GM19463 (cell line): ENCODE data around the gene FOXR1.

ENCODE experiments used
- ATAC-seq: cut with Tn5 transposase; IDR thresholded peaks from one replicate; pipeline ENCODE4 v1.9.1; 2021; ENCODE audit warnings: mild to moderate bottlenecking, moderate library complexity; ENCODE audit not compliant: unreplicated experiment

The FOXR1 gene, protein sequence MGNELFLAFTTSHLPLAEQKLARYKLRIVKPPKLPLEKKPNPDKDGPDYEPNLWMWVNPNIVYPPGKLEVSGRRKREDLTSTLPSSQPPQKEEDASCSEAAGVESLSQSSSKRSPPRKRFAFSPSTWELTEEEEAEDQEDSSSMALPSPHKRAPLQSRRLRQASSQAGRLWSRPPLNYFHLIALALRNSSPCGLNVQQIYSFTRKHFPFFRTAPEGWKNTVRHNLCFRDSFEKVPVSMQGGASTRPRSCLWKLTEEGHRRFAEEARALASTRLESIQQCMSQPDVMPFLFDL

DNA sequence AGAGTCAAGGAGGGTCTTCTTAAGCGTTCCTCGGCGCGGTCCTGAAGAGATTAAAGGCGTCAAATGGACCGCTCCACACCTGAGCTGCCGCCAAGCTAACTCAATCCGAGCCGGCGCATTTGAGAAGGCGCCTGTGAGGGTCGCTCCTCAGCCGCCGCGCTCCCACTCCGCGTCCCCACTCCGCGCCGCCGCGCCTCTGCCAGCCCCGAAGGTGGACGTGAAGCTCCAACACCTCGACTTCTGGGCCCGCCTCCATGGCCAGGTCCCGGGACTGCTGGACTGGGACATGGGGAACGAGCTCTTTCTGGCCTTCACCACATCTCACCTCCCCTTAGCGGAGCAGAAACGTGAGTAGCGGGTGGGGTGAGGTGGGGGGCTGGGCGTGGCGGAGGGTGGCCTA, at the start of gene FOXR1:
Gene FOXR1 (plus strand): TSS at position 116 of the 400 bp plus-strand sequence. CDS start 171 bp downstream, at position 287.
- ATAC-seq = no peak

DNA sequence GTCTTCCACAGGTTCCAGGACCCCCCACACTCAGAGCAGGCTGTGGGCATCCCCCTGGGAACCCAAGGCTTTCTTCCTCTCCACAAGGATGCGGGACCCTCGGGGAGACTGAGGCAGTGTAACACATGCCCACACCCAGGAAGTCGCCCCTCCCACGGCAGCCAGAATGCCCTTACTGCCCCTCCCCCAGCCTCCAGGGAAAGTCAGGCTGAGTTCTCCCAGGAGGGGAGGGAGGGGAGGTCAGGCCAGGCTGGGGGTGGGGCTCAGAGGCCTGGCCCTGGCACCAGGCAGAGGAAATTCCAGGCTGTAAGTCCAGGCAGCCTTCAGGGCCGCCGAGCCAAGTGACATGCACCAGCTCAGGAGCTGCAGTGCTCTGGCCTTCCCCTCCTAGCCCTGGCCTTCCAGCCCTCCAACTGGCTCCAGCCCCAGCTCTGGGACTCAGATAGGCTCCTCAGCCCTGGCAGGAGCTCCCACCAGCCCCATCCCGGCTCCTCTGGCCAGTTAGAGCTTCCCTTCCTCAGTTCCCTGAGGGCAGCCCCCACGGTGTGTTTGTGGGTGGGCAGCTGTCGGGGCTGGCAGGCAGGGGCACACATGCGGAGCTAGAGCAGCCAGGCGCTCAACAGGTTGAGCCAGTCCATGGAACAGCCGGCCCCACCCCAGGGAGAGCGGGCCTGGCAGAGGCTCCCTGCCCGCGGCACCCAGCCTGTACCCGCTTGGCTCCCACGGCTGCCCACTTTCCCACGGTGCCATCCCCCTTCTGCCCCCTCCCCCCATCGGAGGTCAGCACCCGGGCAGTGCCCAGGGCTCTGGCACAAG, 49.4 kb upstream of the FOXR1 start:
- no peak for ATAC-seq

DNA sequence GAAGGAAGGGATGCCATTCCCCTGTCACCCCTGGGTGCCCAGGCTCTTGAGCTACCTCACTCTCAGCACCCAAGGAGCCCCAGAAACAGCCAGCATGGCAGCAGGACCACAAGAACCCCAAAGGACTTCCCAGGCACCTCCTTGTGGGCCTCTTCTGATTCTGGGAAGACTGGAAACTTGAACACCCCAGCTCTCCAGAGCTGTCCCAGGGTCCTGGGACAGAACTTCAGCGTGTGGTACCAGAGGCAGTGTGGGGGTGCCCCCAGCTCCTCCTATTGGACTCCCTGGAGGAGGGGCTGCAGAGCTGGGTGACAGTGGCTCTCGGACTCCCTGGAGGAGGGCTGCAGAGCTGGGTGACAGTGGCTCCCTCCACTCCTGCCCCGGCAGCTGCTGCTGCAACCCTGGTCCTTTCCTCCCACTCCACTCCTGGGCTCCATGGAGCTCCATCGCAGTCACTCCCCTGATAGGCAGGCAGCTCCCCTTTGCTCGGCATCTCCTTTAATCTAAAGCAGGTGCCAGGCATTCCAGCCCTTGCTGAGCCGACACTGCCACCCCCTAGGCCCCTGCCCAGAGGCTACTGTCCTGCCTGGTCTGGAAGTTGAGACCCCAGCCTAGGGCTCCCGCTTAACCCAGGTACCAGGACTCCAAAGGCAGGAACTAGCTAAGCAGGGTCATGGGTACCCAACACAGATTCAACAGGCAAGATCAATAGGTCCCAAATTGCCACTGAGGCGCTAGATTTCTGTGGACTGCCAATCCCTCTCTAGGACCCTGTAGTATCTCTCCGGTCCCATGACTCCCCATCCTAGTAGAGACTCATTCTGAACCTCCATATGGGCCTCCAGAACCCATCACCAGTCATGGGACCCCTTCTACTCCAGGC, 48.6 kb upstream of the FOXR1 start:
- ATAC-seq = no peak

DNA sequence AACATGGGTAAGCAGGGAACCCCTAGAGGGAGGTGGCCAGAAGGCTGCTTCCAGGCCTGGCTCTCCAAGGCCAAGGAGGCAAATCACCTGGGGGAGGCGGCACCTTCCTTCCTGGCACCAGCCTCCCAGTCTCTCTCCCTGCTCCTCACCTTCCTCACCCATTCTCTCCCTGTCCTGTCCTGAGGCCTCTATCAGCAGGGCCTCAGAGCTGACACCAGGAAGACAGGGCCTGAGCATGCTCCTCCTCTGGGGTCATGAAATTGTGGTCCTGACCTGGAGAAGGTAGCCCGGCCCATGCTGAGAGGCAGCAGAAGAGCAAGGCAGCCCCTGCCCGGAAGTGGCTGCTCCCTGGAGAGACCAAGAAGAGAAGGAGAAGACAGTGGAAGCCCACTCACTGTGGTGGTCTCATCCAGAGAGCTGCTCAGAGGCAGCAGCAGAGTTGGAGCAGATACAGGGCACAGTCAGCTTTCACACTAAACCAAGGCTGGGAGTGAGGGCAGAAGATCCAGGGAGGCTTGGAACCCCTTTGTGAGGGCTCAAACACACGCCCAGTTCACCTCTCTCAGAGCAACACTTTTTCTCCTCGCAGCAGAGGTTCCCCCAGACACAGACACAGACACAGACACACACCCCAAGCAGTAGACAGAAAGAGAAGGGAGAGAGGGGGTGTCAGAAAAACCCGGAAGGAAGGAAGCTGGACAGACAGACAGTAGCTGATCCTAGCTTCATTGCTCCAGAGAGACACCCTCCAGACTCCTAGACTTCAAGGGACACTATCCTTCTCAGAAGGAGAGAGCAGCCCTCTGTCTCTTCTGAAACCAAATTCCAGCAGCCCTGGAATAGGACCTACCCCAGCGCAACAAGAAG, 47.6 kb upstream of the FOXR1 start:
- ATAC-seq = no peak

DNA sequence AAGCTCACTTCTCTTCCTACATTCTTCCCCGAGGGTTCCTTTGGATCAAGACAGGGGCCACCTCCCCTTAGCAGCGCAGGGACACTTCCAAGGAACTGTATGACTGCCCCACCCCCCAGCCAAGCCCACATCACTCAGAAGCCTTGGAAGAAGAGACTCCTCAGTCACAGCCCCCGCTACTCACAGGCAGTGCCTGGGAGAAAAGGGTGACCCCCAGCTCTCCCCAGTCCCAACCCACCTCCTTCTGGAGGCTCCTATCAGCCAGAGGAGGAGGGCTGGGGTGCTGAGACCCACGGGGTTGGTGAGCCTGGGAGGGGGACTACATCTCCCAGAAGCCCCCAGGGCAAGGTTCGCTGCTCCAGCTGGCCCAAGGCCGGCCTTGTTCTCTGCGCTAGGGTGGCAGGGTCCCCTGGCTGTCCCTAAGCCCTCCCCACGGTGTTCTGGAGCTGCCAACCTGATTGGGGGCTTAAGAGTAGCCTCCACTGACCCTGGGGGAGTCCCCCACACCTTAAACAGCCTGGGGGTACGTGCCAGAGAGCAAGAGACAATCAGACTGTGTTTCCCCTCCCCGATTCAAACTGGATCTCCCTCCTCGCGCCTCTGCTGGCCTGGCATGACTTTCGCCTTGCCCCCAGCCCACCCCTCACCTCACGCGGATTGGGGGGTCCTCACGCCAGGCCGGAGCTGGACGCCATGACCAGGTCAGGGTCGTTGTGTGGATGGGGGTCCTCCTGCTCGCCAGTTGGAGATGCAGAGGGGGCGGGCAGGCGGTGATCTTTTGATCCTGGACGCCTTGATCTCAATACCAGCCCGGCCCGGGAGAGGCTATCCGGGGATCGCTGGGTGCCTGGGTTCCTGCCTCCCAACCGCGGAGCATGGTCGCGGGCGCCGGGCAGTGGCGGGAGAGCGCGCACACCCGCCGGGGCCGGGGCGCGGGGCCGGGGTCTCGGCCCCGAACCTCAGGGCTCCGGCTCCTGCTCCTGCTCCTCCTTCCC, 46.7 kb upstream of the FOXR1 start:
- no peak for ATAC-seq

DNA sequence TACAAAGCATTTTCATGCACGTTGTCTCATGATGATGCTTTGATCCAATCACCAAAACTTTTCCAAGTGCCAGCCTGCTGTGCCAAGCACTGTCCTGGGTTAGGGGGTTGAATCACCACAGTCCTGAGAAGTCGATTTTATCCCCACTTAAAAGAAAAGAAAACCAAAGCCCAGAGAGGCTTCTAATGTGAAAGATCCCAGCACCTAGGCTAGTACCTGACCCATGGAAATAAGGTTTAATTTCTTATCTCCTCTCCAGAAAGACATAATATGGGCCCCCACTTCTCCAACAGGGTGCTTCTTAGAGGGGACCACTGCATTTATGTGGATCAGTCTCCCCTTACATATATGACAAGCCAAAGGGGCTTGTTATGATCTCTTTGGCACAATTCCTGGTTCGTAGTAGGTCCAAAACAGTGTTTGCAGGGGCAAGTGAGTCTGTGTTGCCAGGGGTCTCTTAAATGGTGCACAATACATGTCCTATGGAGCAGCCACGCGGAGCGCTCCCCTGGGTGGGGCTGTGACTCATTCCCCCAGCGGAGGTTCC, 43.9 kb upstream of the FOXR1 start:
- no peak for ATAC-seq

DNA sequence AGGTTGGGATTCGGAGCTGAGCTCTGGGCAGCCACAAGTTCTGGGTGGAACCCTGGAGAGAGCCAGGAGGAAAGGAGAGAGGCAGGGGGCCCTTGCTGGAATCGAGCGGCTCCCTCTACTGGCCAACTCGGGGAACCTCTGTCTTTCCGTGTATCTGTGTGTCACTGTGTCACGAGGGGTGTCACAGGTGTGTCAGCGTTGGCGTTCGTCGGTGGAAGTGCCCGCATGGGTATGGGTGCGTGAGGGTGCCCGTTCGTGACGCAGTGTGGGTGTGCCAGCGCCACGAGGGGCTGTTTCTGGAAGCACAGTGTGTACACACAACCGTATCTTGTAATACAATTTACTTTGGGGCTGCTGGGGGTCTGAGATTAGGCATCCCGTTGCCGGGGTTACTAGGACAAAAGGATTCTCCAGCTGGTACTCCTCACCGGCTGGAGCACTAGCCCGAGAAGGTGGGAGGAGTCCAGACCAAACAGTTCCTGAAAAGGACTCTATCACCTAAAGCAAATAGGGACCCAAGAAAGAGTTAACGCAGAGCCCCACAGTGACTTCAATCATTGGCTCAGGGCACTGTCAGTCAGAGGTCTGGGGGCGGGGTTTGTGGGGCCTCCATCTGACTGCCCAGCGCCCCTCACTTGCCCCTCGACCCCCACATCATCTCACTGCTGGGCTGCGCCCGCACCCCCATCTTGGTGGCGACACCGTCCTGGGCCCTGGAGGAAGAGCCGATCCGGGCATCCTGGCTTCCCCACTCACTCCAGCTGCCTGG, 43.3 kb upstream of the FOXR1 start:
- ATAC-seq = peak; percentile 33

DNA sequence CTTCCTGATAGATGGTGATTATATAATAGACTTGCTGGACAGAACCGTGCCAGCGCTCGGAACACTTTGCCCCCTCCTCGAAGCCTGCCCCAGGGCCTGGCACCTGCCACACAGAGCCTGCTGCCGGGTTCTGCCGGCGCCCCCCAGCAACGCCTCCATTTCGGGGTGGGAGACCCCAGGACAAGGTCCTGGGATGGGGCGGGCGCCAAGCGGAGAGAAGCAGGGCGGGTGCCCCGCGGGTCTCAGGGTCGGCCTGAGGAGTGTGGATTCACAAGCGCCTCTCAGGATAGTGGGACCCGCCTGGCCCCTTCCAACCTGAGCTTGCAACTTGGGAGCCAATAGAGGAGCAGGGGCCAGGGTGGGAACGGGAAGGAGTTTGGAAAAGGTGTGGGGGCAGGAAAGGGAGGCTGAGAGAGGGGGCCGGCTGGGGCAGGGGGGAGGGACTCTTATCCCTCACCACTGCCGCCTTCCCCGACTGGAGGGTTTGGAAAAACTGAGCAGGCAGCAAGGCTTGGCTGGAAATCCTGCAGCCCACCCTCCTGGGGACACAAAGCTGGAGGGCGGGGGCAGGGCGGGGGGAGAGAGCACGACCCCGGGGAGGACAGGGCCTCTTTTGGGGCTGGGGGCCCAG, 42.6 kb upstream of the FOXR1 start:
- ATAC-seq = no peak

DNA sequence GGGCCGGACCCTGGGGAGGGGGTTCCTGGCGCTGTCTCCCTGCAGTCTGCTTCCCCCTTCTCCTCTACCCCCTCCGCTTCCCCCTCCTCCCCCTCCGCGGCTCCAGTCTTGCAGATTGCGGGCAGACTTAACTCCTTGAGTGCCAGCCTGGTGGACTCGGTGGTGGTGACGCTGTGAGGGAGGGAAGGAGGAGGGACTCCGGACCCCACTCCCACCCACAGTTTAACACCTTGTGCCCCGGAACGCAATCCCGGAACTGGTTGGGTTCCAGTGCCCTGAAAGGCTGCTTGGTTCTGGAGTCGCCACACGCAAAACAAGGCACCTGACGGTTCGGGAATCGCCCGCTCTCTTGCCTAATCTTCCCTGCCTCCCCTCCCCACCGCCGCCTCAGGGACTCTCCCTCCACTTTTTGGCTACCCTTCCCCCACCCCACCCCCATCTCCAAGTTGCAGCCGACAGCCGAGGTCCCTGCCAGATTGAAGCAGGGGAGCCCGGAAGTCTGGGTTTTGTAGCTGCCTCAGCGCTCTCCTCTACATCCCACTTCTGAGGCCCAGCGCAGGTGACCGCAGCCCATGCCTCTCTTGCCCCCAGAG, 42.0 kb upstream of the FOXR1 start:
- no peak for ATAC-seq

DNA sequence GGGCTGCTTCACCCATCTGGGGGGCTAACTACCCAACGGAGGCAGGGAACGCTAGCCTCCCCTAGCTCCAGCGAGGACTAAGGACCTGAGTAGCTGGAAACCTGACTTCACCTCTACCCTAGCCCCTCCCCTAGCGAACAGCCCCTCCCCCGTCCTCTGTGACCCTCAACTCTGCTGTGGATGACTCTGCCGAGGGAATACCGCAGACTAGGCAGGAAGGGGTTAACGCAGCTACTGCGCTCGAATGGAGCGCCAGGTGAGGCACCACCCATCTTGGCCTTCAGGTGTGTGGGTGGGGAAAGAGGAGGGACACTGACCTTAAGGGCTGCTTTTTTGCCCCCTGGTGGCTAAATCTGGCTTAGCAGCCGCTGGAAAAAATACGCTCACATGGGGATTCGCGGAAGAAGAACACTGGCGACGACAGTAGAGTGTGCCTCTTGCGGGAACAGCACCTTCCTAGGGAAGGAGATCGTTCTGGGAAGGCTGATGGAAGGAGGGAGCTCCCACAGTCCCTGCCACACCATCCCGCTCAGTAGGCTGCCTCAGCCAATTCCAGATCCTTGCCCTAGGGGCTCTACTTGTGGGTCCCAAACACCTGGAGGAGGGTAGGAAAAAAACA, 41.4 kb upstream of the FOXR1 start:
- ATAC-seq = no peak

DNA sequence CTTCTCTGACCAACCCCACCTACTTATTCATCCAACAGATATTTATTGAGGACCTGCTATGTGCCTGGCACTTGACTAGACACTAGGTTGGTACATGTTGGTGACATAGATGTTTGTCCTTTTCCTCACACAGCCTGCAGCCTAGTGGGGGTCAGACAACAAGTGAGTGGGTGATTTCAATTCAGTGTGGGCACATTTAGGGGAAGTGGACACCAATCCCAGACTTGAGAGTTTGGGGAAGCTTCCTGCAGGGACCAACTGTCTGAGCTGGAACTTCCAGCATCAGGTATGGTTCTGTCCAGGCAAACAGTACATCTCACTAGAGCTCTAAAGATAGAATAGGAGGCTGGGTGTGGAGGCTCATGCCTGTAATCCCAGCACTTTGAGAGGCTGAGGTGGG, 40.0 kb upstream of the FOXR1 start:
- no peak for ATAC-seq

DNA sequence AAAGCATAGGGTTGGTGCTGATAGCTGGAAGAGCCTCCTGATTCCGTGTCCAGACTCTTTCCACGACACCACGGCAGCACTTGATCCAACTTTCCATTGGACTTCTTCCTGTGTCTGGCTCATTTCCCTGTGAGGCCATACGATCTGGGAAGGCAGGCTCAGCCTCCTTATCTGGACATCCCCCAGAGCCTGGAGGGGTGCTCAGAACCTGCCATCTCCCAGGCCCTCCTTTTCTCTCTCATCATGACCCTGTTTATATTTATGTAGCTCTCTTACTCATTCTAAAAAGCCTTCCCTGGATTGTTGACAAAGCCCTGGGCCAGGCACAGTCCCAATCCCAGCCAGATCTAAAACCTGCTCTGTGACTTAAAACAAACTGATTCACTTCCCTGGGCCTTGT, 38.1 kb upstream of the FOXR1 start:
- no peak for ATAC-seq

DNA sequence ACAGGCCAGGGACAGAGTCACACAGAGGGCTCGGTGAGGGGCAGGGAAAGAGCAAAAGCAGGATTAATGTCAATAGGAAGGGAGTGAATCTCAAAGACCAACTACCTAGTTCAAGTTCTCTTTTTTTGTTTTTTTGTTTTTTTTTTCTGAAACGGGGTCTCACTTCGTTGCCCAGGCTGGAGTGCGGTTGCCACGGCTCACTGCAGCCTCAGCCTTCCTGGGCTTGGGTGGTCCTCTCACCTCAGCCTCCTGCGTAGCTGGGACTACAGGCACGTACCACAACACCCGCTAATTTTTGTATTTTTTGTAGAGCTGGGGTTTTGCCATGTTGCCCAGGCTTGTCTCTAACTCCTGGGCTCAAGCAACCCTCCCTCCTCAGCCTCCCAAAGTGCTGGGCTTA, 36.2 kb upstream of the FOXR1 start:
- ATAC-seq = no peak

DNA sequence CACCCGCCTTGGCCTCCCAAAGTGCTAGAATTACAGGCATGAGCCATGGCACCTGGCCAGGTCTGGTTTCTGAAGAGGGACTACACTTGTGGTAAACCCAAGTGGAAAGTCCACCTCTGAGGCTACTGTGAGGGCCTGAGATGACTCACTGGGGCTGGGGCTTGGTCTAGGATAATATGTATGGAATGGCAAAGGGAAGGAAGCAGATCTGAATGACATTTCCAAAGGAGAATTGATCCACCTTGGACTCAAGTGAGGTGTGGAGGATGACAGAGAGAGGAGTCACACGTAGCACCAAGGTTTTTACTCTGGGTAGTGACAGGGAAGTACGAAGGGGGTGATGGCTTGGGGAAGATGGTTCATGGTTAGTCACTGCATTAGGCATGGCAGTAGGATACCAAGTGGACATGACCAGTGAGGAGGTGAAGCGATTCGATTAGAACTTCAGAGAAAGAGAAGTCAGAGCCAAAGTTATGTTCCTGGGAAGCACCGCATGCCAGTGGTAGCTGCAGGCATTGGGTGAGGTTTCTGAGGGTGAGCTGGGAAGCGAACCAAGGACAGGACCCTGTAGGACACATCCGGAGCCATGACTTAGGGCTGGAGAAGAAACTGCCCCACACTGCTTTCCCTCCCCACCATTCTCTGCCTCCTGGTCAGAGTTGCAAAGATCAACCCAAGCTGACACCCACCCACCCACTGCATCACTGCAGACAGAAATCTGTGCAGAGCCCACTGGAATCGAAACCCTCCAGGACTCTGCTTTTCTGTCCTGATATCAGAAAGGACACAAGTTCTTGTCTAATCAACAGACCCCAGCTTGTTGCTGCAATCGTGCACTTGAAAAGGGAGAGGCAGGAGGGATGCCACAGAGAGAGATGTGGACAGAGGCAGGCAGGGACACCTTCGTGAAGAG, 32.8 kb upstream of the FOXR1 start:
- ATAC-seq = no peak

DNA sequence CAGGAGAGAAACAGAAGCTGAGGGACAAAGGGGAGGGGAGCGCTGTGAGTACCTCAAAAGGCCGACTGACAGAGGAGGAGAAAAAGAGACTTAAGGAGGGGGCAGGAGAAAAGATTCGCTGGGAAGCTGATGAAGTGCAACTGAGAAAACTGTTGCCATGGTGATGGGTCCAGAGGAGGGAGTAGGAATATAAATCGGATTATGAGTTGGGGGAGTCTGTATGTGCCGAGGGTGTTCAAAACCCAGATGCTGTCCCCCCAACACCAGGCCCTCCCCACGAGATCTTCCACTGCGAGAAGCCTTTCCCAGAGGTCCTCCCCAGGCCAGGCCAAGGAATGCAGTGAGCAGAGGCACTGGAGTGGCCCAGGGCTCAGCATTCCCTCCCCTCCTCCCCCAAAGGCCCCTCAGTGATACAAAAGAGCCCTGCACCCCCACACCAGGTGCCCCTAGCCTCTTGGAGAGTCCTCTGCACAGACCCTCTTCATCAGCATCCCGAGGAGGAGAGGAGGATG, 32.1 kb upstream of the FOXR1 start:
- ATAC-seq = no peak
